ENCODE results near the gene ZNF132. TPM values are rescaled to one million over a fixed set of nuclear protein-coding genes. Genes with fewer than 3 reads are reported as not detected.

The ZNF132 gene
- total RNA-seq, 1 donor from 2014 or later: 1.0 TPM

DNA sequence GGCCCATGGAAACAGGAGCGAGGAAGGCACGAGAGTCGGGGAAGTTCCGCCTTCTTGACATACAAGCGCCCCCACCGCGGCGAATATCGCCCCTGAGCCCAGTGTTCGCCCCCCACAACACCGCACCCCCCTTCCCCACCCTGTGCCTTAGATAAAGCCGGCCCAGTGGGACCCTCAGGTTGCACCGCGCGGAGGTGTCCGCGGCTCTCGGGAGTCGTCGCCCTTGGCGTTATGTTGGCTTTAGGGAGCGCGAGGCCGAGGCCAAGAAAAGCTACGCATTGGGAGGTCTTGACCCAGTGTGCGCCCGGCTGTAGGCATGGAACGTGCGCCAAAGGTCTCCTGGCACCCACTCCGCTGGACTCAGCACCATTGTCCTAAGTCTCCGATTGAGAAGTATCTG, 603 bp upstream of the ZNF132 start:
- no peak overlapping the region for H3K9ac ChIP-seq
- no peaks in the 10 kb centered on the region for H4K20me1 ChIP-seq (ENCODE audit: low read depth)
- no peaks in the 10 kb centered on the region for H3K4me1 ChIP-seq
- no peak overlapping the region for H3K4me2 ChIP-seq
- H3K27ac ChIP-seq: no peak overlapping the region
- peaks cover 33% of the 10 kb centered on the region for H3K36me3 Mint-ChIP-seq
- H3K9me3 ChIP-seq (ENCODE audit: low read depth): peaks cover under 1% of the 10 kb centered on the region
- peaks cover 22% of the 10 kb centered on the region for H3K27me3 ChIP-seq
- no peaks in the 10 kb centered on the region for H3F3A ChIP-seq (ENCODE audit: low read depth)
- H3K4me1 Mint-ChIP-seq: peaks cover 9% of the 10 kb centered on the region
- H3K79me2 ChIP-seq (ENCODE audit: low read depth): no peaks in the 10 kb centered on the region
- H3K27ac Mint-ChIP-seq: peak overlapping the region; percentile 90
- H3K4me3 ChIP-seq: peak overlapping the region; percentile 37
- TF ChIP-seq EZH2 (IDR thresholded peaks at IDR 0.05) (no peak), EZH2phosphoT487 (IDR thresholded peaks at IDR 0.05) (no peak), CTCF (IDR thresholded peaks at IDR 0.05) (no peak)
- H3K36me3 ChIP-seq: no peaks in the 10 kb centered on the region
- H3K27me3 Mint-ChIP-seq (ENCODE audit: insufficient read depth, low read depth): peaks cover 4% of the 10 kb centered on the region
- DNase-seq (ENCODE audit: low spot score): no peak
- H3K9me3 Mint-ChIP-seq: peaks cover 46% of the 10 kb centered on the region
- peak overlapping the region; percentile 86 for H3K4me3 Mint-ChIP-seq
- H2AFZ ChIP-seq (replicated peaks): peak overlapping the region; percentile 26

- H3K27ac Mint-ChIP-seq: no peak overlapping the region
- peaks cover 7% of the 10 kb centered on the region for H3K9me3 ChIP-seq (ENCODE audit: low read depth)
- H3K4me3 Mint-ChIP-seq: no peak overlapping the region
- H3K4me3 ChIP-seq: no peak overlapping the region
- DNase-seq (ENCODE audit: low spot score): no peak
- no peaks in the 10 kb centered on the region for H3F3A ChIP-seq (ENCODE audit: low read depth)
- H3K27me3 ChIP-seq: no peaks in the 10 kb centered on the region
- peaks cover 83% of the 10 kb centered on the region for H3K9me3 Mint-ChIP-seq
- H3K79me2 ChIP-seq (ENCODE audit: low read depth): no peaks in the 10 kb centered on the region
- no peaks in the 10 kb centered on the region for H4K20me1 ChIP-seq (ENCODE audit: low read depth)
- TF ChIP-seq EZH2phosphoT487 (IDR thresholded peaks at IDR 0.05) (no peak), EZH2 (IDR thresholded peaks at IDR 0.05) (no peak)
- H3K4me1 ChIP-seq: no peaks in the 10 kb centered on the region
- peaks cover 79% of the 10 kb centered on the region for H3K36me3 Mint-ChIP-seq
- no peak overlapping the region for H3K9ac ChIP-seq
- peaks cover 3% of the 10 kb centered on the region for H3K4me1 Mint-ChIP-seq
- peaks cover 6% of the 10 kb centered on the region for H3K27me3 Mint-ChIP-seq (ENCODE audit: insufficient read depth, low read depth)
- no peaks in the 10 kb centered on the region for H3K36me3 ChIP-seq
- H2AFZ ChIP-seq (replicated peaks): no peak overlapping the region
- H3K27ac ChIP-seq: no peak overlapping the region
- no peak overlapping the region for H3K4me2 ChIP-seq
Observed at GRCh38 chr19:58434217-58434616, 5.7 kb downstream of the ZNF132 start.

GRCh38 chr19:58429745-58430144, 10.2 kb downstream of the ZNF132 start:
- Histone ChIP-seq H3K79me2 (ENCODE audit: low read depth) (no peaks in the 10 kb centered on the region), H3K4me3 (no peak overlapping the region), H3K27ac (no peak overlapping the region), H3K36me3 (no peaks in the 10 kb centered on the region), H3K4me2 (no peak overlapping the region), H2AFZ (replicated peaks) (no peak overlapping the region), H3K9ac (no peak overlapping the region), H3F3A (ENCODE audit: low read depth) (no peaks in the 10 kb centered on the region), H4K20me1 (ENCODE audit: low read depth) (no peaks in the 10 kb centered on the region), H3K4me1 (no peaks in the 10 kb centered on the region), H3K9me3 (ENCODE audit: low read depth) (no peaks in the 10 kb centered on the region), H3K27me3 (no peaks in the 10 kb centered on the region)
- peaks cover 56% of the 10 kb centered on the region for H3K9me3 Mint-ChIP-seq
- no peak overlapping the region for H3K27ac Mint-ChIP-seq
- no peak for DNase-seq (ENCODE audit: low spot score)
- no peak for TF ChIP-seq EZH2phosphoT487 (IDR thresholded peaks at IDR 0.05)
- TF ChIP-seq EZH2 (IDR thresholded peaks at IDR 0.05): no peak
- no peak for TF ChIP-seq CTCF (IDR thresholded peaks at IDR 0.05)
- H3K27me3 Mint-ChIP-seq (ENCODE audit: insufficient read depth, low read depth): peaks cover 2% of the 10 kb centered on the region
- H3K36me3 Mint-ChIP-seq: peaks cover 68% of the 10 kb centered on the region
- H3K4me3 Mint-ChIP-seq: no peak overlapping the region
- H3K4me1 Mint-ChIP-seq: no peaks in the 10 kb centered on the region

DNA sequence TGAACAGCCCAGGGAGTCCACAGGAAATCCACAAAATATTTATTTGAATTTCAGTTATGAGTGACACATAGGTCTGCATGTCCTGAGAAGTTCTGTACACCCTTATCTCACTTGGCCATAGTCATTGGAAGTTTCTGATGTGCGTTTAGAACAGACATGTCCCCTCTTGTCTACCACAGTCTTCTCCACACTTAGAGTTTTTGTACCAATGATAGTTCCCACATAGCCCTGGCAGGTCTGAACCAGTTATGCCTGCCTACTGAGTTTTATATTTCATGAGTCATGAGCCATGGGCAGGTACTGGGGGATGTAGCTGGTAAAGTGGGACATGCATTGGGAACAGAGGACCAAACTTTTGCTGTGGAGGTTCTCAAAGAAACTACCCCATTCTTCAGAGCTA, 11.3 kb downstream of the ZNF132 start:
- H3K9ac ChIP-seq: no peak overlapping the region
- H3K79me2 ChIP-seq (ENCODE audit: low read depth): no peaks in the 10 kb centered on the region
- no peaks in the 10 kb centered on the region for H3K9me3 ChIP-seq (ENCODE audit: low read depth)
- H3K27me3 Mint-ChIP-seq (ENCODE audit: insufficient read depth, low read depth): peaks cover 2% of the 10 kb centered on the region
- no peak overlapping the region for H3K27ac ChIP-seq
- H3K9me3 Mint-ChIP-seq: peaks cover 48% of the 10 kb centered on the region
- no peaks in the 10 kb centered on the region for H4K20me1 ChIP-seq (ENCODE audit: low read depth)
- H3K27me3 ChIP-seq: no peaks in the 10 kb centered on the region
- TF ChIP-seq CTCF (IDR thresholded peaks at IDR 0.05): no peak
- TF ChIP-seq EZH2phosphoT487 (IDR thresholded peaks at IDR 0.05): no peak
- no peak for TF ChIP-seq EZH2 (IDR thresholded peaks at IDR 0.05)
- no peak overlapping the region for H3K4me3 ChIP-seq
- H3K4me1 ChIP-seq: no peaks in the 10 kb centered on the region
- H3F3A ChIP-seq (ENCODE audit: low read depth): no peaks in the 10 kb centered on the region
- no peak overlapping the region for H3K4me2 ChIP-seq
- no peak overlapping the region for H3K27ac Mint-ChIP-seq
- H3K4me1 Mint-ChIP-seq: no peaks in the 10 kb centered on the region
- no peak overlapping the region for H2AFZ ChIP-seq (replicated peaks)
- no peaks in the 10 kb centered on the region for H3K36me3 ChIP-seq
- H3K36me3 Mint-ChIP-seq: peaks cover 61% of the 10 kb centered on the region
- DNase-seq (ENCODE audit: low spot score): no peak
- H3K4me3 Mint-ChIP-seq: no peak overlapping the region

Data from neural progenitor cell (in vitro differentiated cells).